ENCODE results near the gene CLASRP. TPM values are rescaled to one million over a fixed set of nuclear protein-coding genes. Genes with fewer than 3 reads are reported as not detected.
A peak's percentile ranks its signal among the peaks of the same experiment; 100 is the strongest.

CLASRP gene
- polyA plus RNA-seq, 1 donor (not counting 4 experiments of a cell fraction or from before 2014, with no cell fraction given), result 21.4 TPM

DNA sequence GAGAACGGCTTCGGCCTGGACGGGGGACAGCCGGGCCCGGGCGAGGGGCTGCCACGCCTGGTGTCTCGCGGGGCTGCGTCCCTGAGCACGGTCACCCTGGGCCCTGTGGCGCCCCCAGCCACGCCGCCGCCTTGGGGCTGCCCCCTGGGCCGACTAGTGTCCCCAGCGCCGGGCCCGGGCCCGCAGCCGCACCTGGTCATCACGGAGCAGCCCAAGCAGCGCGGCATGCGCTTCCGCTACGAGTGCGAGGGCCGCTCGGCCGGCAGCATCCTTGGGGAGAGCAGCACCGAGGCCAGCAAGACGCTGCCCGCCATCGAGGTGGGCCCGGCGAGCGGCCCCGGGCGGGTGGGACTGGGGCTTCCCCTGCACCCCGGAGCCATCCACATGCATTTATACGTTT, 26.9 kb upstream of the CLASRP start:
- no peak overlapping the region for H3K4me2 ChIP-seq (ENCODE audit: control insufficient read depth, extremely low read depth, insufficient read depth, low read depth, low read length)
- no peaks in the 10 kb centered on the region for H3K27me3 ChIP-seq (ENCODE audit: control insufficient read depth, extremely low read depth, insufficient read depth, low read length)
- H3K4me1 ChIP-seq (ENCODE audit: control insufficient read depth, extremely low read depth, insufficient read depth, low read length), result no peaks in the 10 kb centered on the region
- H3K9me1 ChIP-seq (ENCODE audit: control insufficient read depth, extremely low read depth, insufficient read depth, low read length), result no peaks in the 10 kb centered on the region
- dilution Hi-C loops (cut with MboI; ENCODE audit: extremely low pct_ligation_motif_present, low sequenced_read_pairs), result no loop called here
- H3K27ac ChIP-seq (ENCODE audit: control insufficient read depth, insufficient read depth, low read length), result no peak overlapping the region
- DNase-seq (ENCODE audit: low read depth, low spot score) (no peak), FAIRE-seq (no peak)
- no peak overlapping the region for H2AFZ ChIP-seq (ENCODE audit: control insufficient read depth, low read length)
- no peak overlapping the region for H3K9ac ChIP-seq (ENCODE audit: control insufficient read depth, extremely low read depth, insufficient read depth, low read length)
- no peaks in the 10 kb centered on the region for H3K9me3 ChIP-seq (ENCODE audit: control insufficient read depth, low read depth, low read length)
- no peaks in the 10 kb centered on the region for H4K20me1 ChIP-seq (ENCODE audit: control insufficient read depth, extremely low read depth, insufficient read depth, low read length)
- no peak overlapping the region for H3K4me3 ChIP-seq (ENCODE audit: control insufficient read depth in 2 of 3, extremely low read depth in 1 of 3, insufficient read depth in 2 of 3, low read depth in 1 of 3, low read length in 3 of 3)
- TF ChIP-seq, protein P1, sequence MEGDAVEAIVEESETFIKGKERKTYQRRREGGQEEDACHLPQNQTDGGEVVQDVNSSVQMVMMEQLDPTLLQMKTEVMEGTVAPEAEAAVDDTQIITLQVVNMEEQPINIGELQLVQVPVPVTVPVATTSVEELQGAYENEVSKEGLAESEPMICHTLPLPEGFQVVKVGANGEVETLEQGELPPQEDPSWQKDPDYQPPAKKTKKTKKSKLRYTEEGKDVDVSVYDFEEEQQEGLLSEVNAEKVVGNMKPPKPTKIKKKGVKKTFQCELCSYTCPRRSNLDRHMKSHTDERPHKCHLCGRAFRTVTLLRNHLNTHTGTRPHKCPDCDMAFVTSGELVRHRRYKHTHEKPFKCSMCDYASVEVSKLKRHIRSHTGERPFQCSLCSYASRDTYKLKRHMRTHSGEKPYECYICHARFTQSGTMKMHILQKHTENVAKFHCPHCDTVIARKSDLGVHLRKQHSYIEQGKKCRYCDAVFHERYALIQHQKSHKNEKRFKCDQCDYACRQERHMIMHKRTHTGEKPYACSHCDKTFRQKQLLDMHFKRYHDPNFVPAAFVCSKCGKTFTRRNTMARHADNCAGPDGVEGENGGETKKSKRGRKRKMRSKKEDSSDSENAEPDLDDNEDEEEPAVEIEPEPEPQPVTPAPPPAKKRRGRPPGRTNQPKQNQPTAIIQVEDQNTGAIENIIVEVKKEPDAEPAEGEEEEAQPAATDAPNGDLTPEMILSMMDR (optimal IDR thresholded peaks at IDR 0.05 in 1 of 3, IDR thresholded peaks at IDR 0.05 in 1 of 3, conservative IDR thresholded peaks at IDR 0.05 in 1 of 3; ENCODE audit: extremely low read depth in 1 of 3, insufficient read depth in 2 of 3, low read length in 3 of 3), result no peak
- no peak for TF ChIP-seq EZH2 (IDR thresholded peaks at IDR 0.05; ENCODE audit: low read length)
- H3K79me2 ChIP-seq (ENCODE audit: control insufficient read depth, insufficient read depth, low read length), result no peaks in the 10 kb centered on the region
- H3K36me3 ChIP-seq (ENCODE audit: control insufficient read depth in 2 of 2, extremely low read depth in 1 of 2, insufficient read depth in 2 of 2, low read length in 2 of 2), result peaks cover 3 to 6% of the 10 kb centered on the region in 2 experiments

DNA sequence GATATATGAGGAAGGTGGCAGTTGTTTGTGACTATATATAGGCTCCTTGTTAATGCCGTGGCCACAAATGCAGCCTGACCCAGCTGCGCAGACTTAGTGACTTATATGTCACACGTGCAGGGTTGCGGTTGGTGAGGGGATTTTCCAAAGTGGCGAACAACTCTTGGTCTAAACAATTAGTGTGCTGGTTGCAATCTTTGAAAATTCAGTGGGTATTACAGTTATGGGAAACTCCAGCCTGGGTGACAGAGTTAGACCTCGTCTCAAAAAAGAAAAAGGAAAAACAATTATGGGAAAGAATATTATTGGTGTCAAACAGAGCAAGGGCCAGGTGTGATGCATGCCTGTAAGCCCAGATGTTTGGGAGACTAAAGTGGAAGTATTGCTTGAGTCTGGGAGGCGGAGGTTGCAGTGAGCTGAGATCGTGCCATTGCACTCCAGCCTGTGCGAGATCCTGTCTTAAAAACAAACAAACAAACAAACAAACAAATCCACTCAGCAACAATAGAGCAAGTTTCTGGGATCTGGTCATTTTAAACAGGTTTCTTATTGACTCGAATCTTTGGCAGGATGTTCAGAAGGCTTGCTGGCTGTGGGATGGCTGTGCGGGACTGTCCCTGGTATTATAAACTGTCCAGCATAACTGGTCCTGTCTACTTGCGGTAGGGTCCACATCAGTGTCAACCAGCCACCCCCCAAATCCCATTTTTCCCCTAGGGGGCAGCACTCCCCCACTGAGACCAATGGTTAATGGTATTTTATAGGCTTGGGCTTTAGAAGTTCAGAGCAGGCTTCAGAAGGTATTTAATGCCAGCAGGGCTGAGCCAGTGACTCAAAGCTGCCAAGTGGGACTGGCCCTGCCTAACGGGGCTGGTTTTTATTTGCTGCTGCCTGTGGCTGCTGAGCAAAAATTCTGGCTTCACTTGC, 22.2 kb upstream of the CLASRP start:
- no peaks in the 10 kb centered on the region for H3K4me1 ChIP-seq (ENCODE audit: control insufficient read depth, extremely low read depth, insufficient read depth, low read length)
- no peaks in the 10 kb centered on the region for H3K79me2 ChIP-seq (ENCODE audit: control insufficient read depth, insufficient read depth, low read length)
- dilution Hi-C loops (cut with MboI; ENCODE audit: extremely low pct_ligation_motif_present, low sequenced_read_pairs), result no loop called here
- no peak for DNase-seq (ENCODE audit: low read depth, low spot score)
- no peaks in the 10 kb centered on the region for H3K9me1 ChIP-seq (ENCODE audit: control insufficient read depth, extremely low read depth, insufficient read depth, low read length)
- H3K4me3 ChIP-seq (ENCODE audit: control insufficient read depth in 2 of 3, extremely low read depth in 1 of 3, insufficient read depth in 2 of 3, low read depth in 1 of 3, low read length in 3 of 3), result no peak overlapping the region
- peak; percentile 29 for FAIRE-seq
- H3K4me2 ChIP-seq (ENCODE audit: control insufficient read depth, extremely low read depth, insufficient read depth, low read depth, low read length), result no peak overlapping the region
- no peaks in the 10 kb centered on the region for H3K9me3 ChIP-seq (ENCODE audit: control insufficient read depth, low read depth, low read length)
- no peaks in the 10 kb centered on the region for H3K27me3 ChIP-seq (ENCODE audit: control insufficient read depth, extremely low read depth, insufficient read depth, low read length)
- no peaks in the 10 kb centered on the region for H4K20me1 ChIP-seq (ENCODE audit: control insufficient read depth, extremely low read depth, insufficient read depth, low read length)
- TF ChIP-seq, protein P1 (optimal IDR thresholded peaks at IDR 0.05 in 1 of 3, IDR thresholded peaks at IDR 0.05 in 1 of 3, conservative IDR thresholded peaks at IDR 0.05 in 1 of 3; ENCODE audit: extremely low read depth in 1 of 3, insufficient read depth in 2 of 3, low read length in 3 of 3), result peak; percentile 61 to 67 (median 65)
- no peak for TF ChIP-seq EZH2 (IDR thresholded peaks at IDR 0.05; ENCODE audit: low read length)
- no peak overlapping the region for H3K27ac ChIP-seq (ENCODE audit: control insufficient read depth, insufficient read depth, low read length)
- no peak overlapping the region for H2AFZ ChIP-seq (ENCODE audit: control insufficient read depth, low read length)
- H3K9ac ChIP-seq (ENCODE audit: control insufficient read depth, extremely low read depth, insufficient read depth, low read length), result no peak overlapping the region
- peaks cover 0 to 6% of the 10 kb centered on the region in 2 experiments for H3K36me3 ChIP-seq (ENCODE audit: control insufficient read depth in 2 of 2, extremely low read depth in 1 of 2, insufficient read depth in 2 of 2, low read length in 2 of 2)
